Measurements from ENCODE around the gene GLG1.
"Not testable (repeated sequence)": the region's sequence is repeated elsewhere in the genome, so short reads cannot be mapped to it uniquely, and the experiment has no call there.

GLG1 gene

DNA sequence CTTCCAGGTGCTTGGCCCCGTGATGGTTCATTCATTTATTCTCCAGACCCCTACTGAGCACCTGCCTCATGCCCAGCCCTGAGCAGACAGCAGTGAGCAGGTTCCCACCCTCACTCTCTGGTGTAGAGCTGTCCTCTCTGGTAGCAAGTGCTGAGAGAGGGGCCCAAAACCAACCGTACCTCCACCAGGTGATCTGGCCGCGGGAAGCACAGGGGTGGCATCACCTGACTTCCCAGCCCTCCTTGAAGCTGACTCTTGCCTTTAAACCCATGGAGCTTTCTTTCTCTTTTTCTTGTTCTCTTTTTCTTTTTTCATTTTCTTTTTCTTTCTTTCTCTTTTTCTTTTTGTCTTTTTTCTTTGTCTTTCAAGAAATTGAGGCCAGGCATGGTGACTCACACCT is 206.7 kb downstream of the GLG1 start:
- not testable (repeated sequence) for DNase-seq

DNA sequence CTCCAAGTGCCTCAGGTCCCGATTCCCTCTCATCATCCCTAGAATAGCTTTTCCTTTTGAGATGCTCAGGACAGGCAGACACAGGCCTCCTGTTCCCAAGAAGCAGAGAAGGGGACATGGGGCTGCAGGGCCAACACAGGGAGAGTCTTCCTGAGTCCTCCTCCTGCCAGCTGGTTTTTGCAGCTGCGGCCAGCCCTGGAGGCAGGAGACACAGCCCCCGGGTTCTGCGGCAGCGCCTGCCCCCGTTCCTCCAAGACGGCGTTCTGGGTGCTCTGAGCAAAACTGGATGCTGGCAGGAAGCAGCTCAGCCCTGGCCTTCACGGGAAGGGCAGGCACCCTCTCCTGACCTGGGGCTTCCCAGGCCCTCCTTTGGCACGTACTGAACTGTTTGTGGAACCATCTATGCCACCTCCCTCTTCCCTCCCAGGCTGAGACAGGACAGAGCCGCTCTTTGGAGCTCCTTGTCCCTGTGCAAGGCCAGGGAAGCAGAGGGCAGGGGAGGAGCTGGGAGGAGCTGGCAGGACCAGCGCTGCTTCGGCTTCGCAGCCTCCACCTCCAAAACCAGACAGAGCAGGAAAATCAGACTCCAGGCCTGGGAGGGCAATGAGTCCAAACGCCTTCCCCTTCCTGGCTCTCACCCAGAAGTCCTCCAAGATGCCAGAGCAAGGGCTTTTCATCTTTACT is 208.6 kb downstream of the GLG1 start:
- not testable (repeated sequence) for DNase-seq
